ENCODE data around the gene RGS3. TPM values are rescaled to one million over a fixed set of nuclear protein-coding genes. Genes with fewer than 3 reads are reported as not detected.

Gene RGS3
- total RNA-seq, 2 experiments from 2014 or later, result 22.8 to 32.9 TPM

GRCh38 chr9:113640418-113640817 is 176.9 kb downstream of the RGS3 start:
- Histone ChIP-seq H4K20me1 (ENCODE audit: insufficient read depth, low read length) (no peaks in the 10 kb centered on the region), H3K4me3 (ENCODE audit: low read depth, low read length, poor library complexity, severe bottlenecking) (no peak overlapping the region), H3K27ac (ENCODE audit: low read depth, low read length, poor library complexity, severe bottlenecking) (no peak overlapping the region), H3K79me2 (ENCODE audit: insufficient read depth, low read depth, low read length) (no peaks in the 10 kb centered on the region), H3K4me1 (ENCODE audit: insufficient read depth, low read length, poor library complexity, severe bottlenecking) (no peaks in the 10 kb centered on the region), H3K9me3 (ENCODE audit: low read length) (no peaks in the 10 kb centered on the region), H3K9me2 (ENCODE audit: insufficient read depth, low read length) (no peaks in the 10 kb centered on the region), H3K4me2 (ENCODE audit: low read length) (no peak overlapping the region), H2AFZ (ENCODE audit: low read length) (no peak overlapping the region), H3K36me3 (ENCODE audit: insufficient read depth, low read length) (no peaks in the 10 kb centered on the region)
- ChIA-PET CTCF (ENCODE audit: unreplicated experiment) (no interaction called here), POLR2A (interaction anchor here (1.3 kb wide), 1 partner anchor 47 kb away, joined by 3 read pairs; no protein-coding TSS in a partner anchor)
- no TSS peak for BruUV-seq (replicated peaks)
- intact Hi-C loops (cut with micrococcal nuclease; ENCODE audit: unreplicated experiment), result no loop called here
- no peak for DNase-seq (ENCODE audit: low spot score)
- TF ChIP-seq CTCF (conservative IDR thresholded peaks at IDR 0.05; ENCODE audit: low read length), result no peak
- TF ChIP-seq EZH2phosphoT487 (IDR thresholded peaks at IDR 0.05; ENCODE audit: borderline replicate concordance, low read depth, low read length), result no peak

- Histone ChIP-seq H3K4me2 (ENCODE audit: low read length) (no peak overlapping the region), H3K9me3 (ENCODE audit: low read length) (no peaks in the 10 kb centered on the region), H2AFZ (ENCODE audit: low read length) (no peak overlapping the region), H4K20me1 (ENCODE audit: insufficient read depth, low read length) (no peaks in the 10 kb centered on the region), H3K36me3 (ENCODE audit: insufficient read depth, low read length) (no peaks in the 10 kb centered on the region), H3K4me1 (ENCODE audit: insufficient read depth, low read length, poor library complexity, severe bottlenecking) (no peaks in the 10 kb centered on the region), H3K4me3 (ENCODE audit: low read depth, low read length, poor library complexity, severe bottlenecking) (no peak overlapping the region), H3K79me2 (ENCODE audit: insufficient read depth, low read depth, low read length) (no peaks in the 10 kb centered on the region), H3K9me2 (ENCODE audit: insufficient read depth, low read length) (no peaks in the 10 kb centered on the region), H3K27ac (ENCODE audit: low read depth, low read length, poor library complexity, severe bottlenecking) (no peak overlapping the region)
- no TSS peak for BruUV-seq (replicated peaks)
- no peak for DNase-seq (ENCODE audit: low spot score)
- TF ChIP-seq CTCF (conservative IDR thresholded peaks at IDR 0.05; ENCODE audit: low read length) (no peak), EZH2phosphoT487 (IDR thresholded peaks at IDR 0.05; ENCODE audit: borderline replicate concordance, low read depth, low read length) (no peak)
- ChIA-PET CTCF (ENCODE audit: unreplicated experiment) (no interaction called here), POLR2A (interaction anchor here (0.7 to 1.3 kb wide), 2 partner anchors 27 to 48 kb away, joined by 3 read pairs; no protein-coding TSS in a partner anchor)
- intact Hi-C loops (cut with micrococcal nuclease; ENCODE audit: unreplicated experiment), result no loop called here
Observed at GRCh38 chr9:113641100-113641885, 177.8 kb downstream of the RGS3 start.

GRCh38 chr9:113644321-113644720 is 180.8 kb downstream of the RGS3 start:
- Histone ChIP-seq H3K4me3 (ENCODE audit: low read depth, low read length, poor library complexity, severe bottlenecking) (no peak overlapping the region), H3K27ac (ENCODE audit: low read depth, low read length, poor library complexity, severe bottlenecking) (no peak overlapping the region), H3K9me2 (ENCODE audit: insufficient read depth, low read length) (no peaks in the 10 kb centered on the region), H3K36me3 (ENCODE audit: insufficient read depth, low read length) (no peaks in the 10 kb centered on the region), H4K20me1 (ENCODE audit: insufficient read depth, low read length) (no peaks in the 10 kb centered on the region), H2AFZ (ENCODE audit: low read length) (no peak overlapping the region), H3K9me3 (ENCODE audit: low read length) (no peaks in the 10 kb centered on the region), H3K4me2 (ENCODE audit: low read length) (no peak overlapping the region), H3K79me2 (ENCODE audit: insufficient read depth, low read depth, low read length) (no peaks in the 10 kb centered on the region), H3K4me1 (ENCODE audit: insufficient read depth, low read length, poor library complexity, severe bottlenecking) (no peaks in the 10 kb centered on the region)
- no TSS peak for BruUV-seq (replicated peaks)
- ChIA-PET POLR2A (no interaction called here), CTCF (ENCODE audit: unreplicated experiment) (no interaction called here)
- TF ChIP-seq EZH2phosphoT487 (IDR thresholded peaks at IDR 0.05; ENCODE audit: borderline replicate concordance, low read depth, low read length), result no peak
- TF ChIP-seq CTCF (conservative IDR thresholded peaks at IDR 0.05; ENCODE audit: low read length), result no peak
- intact Hi-C loops (cut with micrococcal nuclease; ENCODE audit: unreplicated experiment), result no loop called here
- DNase-seq (ENCODE audit: low spot score), result no peak
